ENCODE measurements around the gene DLGAP1. TPM values are rescaled to one million over a fixed set of nuclear protein-coding genes. Genes with fewer than 3 reads are reported as not detected.

DLGAP1 gene
- polyA plus RNA-seq, 1 of the 3 experiments (the other 2 are of a cell fraction): not detected

DNA sequence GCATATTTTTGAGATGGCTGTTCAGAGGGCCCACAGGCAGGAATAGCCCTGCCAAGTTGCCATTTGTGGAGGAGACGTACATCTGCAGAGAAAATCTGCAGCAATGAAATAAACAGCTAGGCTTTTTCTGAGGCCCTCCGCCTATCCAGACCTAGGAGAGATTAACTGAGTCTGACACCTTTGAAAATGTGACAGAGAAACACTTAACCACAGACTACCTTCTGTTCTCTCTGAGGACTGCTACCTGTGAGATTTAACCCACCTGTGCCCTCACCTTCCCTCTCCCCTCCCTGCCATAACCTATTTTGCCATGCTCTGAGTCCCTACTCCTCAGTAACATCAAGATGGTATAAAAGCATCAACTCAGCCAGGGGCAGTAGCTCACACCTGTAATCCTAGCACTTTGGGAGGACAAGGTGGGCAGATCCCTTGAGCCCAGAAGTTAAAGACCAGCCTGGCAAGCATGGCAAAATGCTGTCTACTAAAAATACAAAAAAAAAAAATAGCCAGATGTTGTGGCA is 844.9 kb downstream of the DLGAP1 start:
- CTCF ChIA-PET: interaction anchor here (1.0 to 2.3 kb wide), 2 partner anchors 16 to 38 kb away, joined by 3 to 13 read pairs; no protein-coding TSS in a partner anchor
- no peak for DNase-seq
- Histone ChIP-seq H3F3A (replicated peaks; ENCODE audit: insufficient read depth) (peaks cover 21% of the 10 kb centered on the region), H3K9ac (no peak overlapping the region), H3K4me2 (no peak overlapping the region), H2AFZ (ENCODE audit: low read depth) (no peak overlapping the region), H3K4me3 (ENCODE audit: low read depth in 2 of 2, low read length in 1 of 2) (no peak overlapping the region), H3K79me2 (ENCODE audit: insufficient read depth) (peaks cover 17% of the 10 kb centered on the region), H3K27ac (ENCODE audit: low read depth in 2 of 2, low read length in 1 of 2) (no peak overlapping the region), H4K20me1 (ENCODE audit: insufficient read depth) (no peaks in the 10 kb centered on the region), H3K27me3 (ENCODE audit: insufficient read depth) (no peaks in the 10 kb centered on the region), H3K4me1 (ENCODE audit: control insufficient read depth in 1 of 2, insufficient read depth in 2 of 2, low read depth in 1 of 2, low read length in 1 of 2) (peaks cover 7 to 19% of the 10 kb centered on the region in 2 experiments; a peak in 2 of 4 replicates), H3K36me3 (replicated peaks in 1 of 2; ENCODE audit: control insufficient read depth in 1 of 2, insufficient read depth in 2 of 2, low read length in 1 of 2) (peaks cover 0 to 3% of the 10 kb centered on the region in 2 experiments), H3K9me2 (no peaks in the 10 kb centered on the region), H3K9me3 (no peaks in the 10 kb centered on the region)
- 95% methylated on average over 2 of the region's 2 CpGs for WGBS (ENCODE audit: low lambda C conversion rate)
- TF ChIP-seq GABPA (IDR thresholded peaks at IDR 0.05; ENCODE audit: low read depth): no peak
- TF ChIP-seq, protein P1, sequence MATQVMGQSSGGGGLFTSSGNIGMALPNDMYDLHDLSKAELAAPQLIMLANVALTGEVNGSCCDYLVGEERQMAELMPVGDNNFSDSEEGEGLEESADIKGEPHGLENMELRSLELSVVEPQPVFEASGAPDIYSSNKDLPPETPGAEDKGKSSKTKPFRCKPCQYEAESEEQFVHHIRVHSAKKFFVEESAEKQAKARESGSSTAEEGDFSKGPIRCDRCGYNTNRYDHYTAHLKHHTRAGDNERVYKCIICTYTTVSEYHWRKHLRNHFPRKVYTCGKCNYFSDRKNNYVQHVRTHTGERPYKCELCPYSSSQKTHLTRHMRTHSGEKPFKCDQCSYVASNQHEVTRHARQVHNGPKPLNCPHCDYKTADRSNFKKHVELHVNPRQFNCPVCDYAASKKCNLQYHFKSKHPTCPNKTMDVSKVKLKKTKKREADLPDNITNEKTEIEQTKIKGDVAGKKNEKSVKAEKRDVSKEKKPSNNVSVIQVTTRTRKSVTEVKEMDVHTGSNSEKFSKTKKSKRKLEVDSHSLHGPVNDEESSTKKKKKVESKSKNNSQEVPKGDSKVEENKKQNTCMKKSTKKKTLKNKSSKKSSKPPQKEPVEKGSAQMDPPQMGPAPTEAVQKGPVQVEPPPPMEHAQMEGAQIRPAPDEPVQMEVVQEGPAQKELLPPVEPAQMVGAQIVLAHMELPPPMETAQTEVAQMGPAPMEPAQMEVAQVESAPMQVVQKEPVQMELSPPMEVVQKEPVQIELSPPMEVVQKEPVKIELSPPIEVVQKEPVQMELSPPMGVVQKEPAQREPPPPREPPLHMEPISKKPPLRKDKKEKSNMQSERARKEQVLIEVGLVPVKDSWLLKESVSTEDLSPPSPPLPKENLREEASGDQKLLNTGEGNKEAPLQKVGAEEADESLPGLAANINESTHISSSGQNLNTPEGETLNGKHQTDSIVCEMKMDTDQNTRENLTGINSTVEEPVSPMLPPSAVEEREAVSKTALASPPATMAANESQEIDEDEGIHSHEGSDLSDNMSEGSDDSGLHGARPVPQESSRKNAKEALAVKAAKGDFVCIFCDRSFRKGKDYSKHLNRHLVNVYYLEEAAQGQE (IDR thresholded peaks at IDR 0.05; ENCODE audit: low read depth, low read length): no peak
- no peak for TF ChIP-seq SIN3A (IDR thresholded peaks at IDR 0.05; ENCODE audit: borderline replicate concordance, low read depth, low read length)
- TF ChIP-seq, protein P2, sequence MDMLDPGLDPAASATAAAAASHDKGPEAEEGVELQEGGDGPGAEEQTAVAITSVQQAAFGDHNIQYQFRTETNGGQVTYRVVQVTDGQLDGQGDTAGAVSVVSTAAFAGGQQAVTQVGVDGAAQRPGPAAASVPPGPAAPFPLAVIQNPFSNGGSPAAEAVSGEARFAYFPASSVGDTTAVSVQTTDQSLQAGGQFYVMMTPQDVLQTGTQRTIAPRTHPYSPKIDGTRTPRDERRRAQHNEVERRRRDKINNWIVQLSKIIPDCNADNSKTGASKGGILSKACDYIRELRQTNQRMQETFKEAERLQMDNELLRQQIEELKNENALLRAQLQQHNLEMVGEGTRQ (IDR thresholded peaks at IDR 0.05; ENCODE audit: borderline replicate concordance, low read depth, low read length): no peak
- TF ChIP-seq TEAD4 (IDR thresholded peaks at IDR 0.05; ENCODE audit: borderline replicate concordance, insufficient read depth): no peak
- no peak for TF ChIP-seq FOXJ3 (CRISPR knock-in tag; IDR thresholded peaks at IDR 0.05)
- TF ChIP-seq SMC3 (IDR thresholded peaks at IDR 0.05; ENCODE audit: low read depth, low read length): no peak
- no peak for TF ChIP-seq POLR2AphosphoS5 (IDR thresholded peaks at IDR 0.05; ENCODE audit: low read depth, low read length)
- TF ChIP-seq, protein P3, sequence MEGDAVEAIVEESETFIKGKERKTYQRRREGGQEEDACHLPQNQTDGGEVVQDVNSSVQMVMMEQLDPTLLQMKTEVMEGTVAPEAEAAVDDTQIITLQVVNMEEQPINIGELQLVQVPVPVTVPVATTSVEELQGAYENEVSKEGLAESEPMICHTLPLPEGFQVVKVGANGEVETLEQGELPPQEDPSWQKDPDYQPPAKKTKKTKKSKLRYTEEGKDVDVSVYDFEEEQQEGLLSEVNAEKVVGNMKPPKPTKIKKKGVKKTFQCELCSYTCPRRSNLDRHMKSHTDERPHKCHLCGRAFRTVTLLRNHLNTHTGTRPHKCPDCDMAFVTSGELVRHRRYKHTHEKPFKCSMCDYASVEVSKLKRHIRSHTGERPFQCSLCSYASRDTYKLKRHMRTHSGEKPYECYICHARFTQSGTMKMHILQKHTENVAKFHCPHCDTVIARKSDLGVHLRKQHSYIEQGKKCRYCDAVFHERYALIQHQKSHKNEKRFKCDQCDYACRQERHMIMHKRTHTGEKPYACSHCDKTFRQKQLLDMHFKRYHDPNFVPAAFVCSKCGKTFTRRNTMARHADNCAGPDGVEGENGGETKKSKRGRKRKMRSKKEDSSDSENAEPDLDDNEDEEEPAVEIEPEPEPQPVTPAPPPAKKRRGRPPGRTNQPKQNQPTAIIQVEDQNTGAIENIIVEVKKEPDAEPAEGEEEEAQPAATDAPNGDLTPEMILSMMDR (IDR thresholded peaks at IDR 0.05): no peak
- TF ChIP-seq TAF1 (IDR thresholded peaks at IDR 0.05; ENCODE audit: borderline replicate concordance, low read depth, low read length): no peak
- no peak for TF ChIP-seq TCF12 (IDR thresholded peaks at IDR 0.05)
- POLR2A ChIA-PET: no interaction called here
